Prostate gland (tissue), 2 donors: ENCODE measurements around the gene GRK4. TPM values are rescaled to one million over a fixed set of nuclear protein-coding genes. Genes with fewer than 3 reads are reported as not detected.

Source experiments
- DNase-seq: peaks from one replicate; pipeline ENCODE4 v3.0.0-alpha.2; 2019; ENCODE audit warnings: low spot score
- H3K27ac ChIP-seq, 2 donors: fragments of 200-600 bp; sonication (generic); 2 replicates each; pipeline ENCODE4 v1.5.1; 2017 to 2019
- H3K27me3 ChIP-seq: fragments of 200-600 bp; sonication (generic); replicated peaks from 2 replicates; pipeline ENCODE4 v1.5.1; 2019; ENCODE audit not compliant: insufficient read depth
- H3K36me3 ChIP-seq, 2 donors: fragments of 200-600 bp; sonication (generic); 1 replicate in 1 of 2; 2 replicates in 1 of 2; pipeline versions ENCODE4 v1.5.1 to v1.8.1; 2017 to 2019
- H3K4me1 ChIP-seq: fragments of 200-600 bp; sonication (generic); replicated peaks from 2 replicates; pipeline ENCODE4 v1.5.1; 2019
- H3K4me3 ChIP-seq, 2 donors: fragments of 200-600 bp; sonication (generic); 2 replicates each; pipeline ENCODE4 v1.5.1; 2017 to 2019
- H3K9me3 ChIP-seq: fragments of 200-600 bp; sonication (generic); 2 replicates; pipeline ENCODE4 v1.5.1; 2017
- POLR2A ChIP-seq: fragments of 450-650 bp; IDR thresholded peaks from one replicate; pipeline ENCODE4 v1.6.1; 2016; ENCODE audit warnings: antibody characterized with exemption, mild to moderate bottlenecking
- POLR2AphosphoS5 ChIP-seq: sonication (generic); formaldehyde crosslinking; IDR thresholded peaks from one replicate; pipeline ENCODE4 v1.6.1; 2017; ENCODE audit warnings: antibody characterized with exemption
- WGBS: methylation state at CpG from one replicate; pipeline ENCODE4 v1.1.5; 2018; 5-methylcytosine and 5-hydroxymethylcytosine counted together
- intact Hi-C: fragments of 100-400 bp; cut with DNase I; formaldehyde crosslinking; loops from one replicate; pipeline ENCODE4 v1.14.2; 2022
- total RNA-seq, 2 donors: library from RNA; depleted of rRNA; stranded (reverse); fragments of >200 nt; gene quantifications; one replicate each; pipeline ENCODE4 v1.1.0, GENCODE V29; 2016
- TF ChIP-seq, protein P1 (sequence below), 4 experiments: fragments of 200-600 bp in 2 of 4; fragments of 450-650 bp in 2 of 4; sonication (generic) in 2 of 4; IDR thresholded peaks; 1 replicate in 3 of 4; 2 replicates in 1 of 4; pipeline ENCODE4 v1.5.1; 2016 to 2019; ENCODE audit warnings: antibody characterized with exemption in 4 of 4, mild to moderate bottlenecking in 2 of 4, moderate library complexity in 2 of 4

The GRK4 gene
- total RNA-seq, 2 donors from 2014 or later = 3.4 to 18.9 TPM

DNA sequence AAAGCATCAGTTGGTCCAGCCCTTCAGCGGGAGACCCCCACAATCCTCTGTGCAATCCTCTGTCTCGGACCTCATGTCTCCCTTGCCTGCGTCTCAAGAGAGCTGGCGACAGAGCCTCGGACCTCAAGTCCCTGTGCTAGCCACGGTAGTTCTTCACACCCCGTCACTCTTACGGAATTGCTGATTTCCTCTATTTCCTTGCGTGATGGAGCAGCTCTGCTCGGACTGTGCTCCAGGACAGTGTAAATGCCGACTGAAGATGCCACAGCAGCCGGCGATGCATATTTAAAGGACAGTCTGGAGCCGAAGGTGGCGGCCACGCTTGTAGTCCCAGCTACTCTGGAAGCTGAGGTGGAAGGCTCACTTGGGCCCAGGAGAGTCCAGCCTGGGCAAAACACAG lies 1.9 kb downstream of the GRK4 start:
- H3K27ac ChIP-seq = no peak overlapping the region
- WGBS = 94% methylated on average over 16 of the region's 16 CpGs
- no peak overlapping the region for H3K4me3 ChIP-seq
- H3K27me3 ChIP-seq = no peaks in the 10 kb centered on the region
- H3K9me3 ChIP-seq = no peaks in the 10 kb centered on the region
- intact Hi-C loops = no loop called here
- no peaks in the 10 kb centered on the region for H3K36me3 ChIP-seq
- no peaks in the 10 kb centered on the region for H3K4me1 ChIP-seq
- TF ChIP-seq POLR2A (no peak), POLR2AphosphoS5 (no peak)
- TF ChIP-seq, protein P1, sequence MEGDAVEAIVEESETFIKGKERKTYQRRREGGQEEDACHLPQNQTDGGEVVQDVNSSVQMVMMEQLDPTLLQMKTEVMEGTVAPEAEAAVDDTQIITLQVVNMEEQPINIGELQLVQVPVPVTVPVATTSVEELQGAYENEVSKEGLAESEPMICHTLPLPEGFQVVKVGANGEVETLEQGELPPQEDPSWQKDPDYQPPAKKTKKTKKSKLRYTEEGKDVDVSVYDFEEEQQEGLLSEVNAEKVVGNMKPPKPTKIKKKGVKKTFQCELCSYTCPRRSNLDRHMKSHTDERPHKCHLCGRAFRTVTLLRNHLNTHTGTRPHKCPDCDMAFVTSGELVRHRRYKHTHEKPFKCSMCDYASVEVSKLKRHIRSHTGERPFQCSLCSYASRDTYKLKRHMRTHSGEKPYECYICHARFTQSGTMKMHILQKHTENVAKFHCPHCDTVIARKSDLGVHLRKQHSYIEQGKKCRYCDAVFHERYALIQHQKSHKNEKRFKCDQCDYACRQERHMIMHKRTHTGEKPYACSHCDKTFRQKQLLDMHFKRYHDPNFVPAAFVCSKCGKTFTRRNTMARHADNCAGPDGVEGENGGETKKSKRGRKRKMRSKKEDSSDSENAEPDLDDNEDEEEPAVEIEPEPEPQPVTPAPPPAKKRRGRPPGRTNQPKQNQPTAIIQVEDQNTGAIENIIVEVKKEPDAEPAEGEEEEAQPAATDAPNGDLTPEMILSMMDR (IDR thresholded peaks at IDR 0.05) = no peak
- no peak for DNase-seq

- H3K4me1 ChIP-seq = no peaks in the 10 kb centered on the region
- H3K27ac ChIP-seq = no peak overlapping the region
- H3K36me3 ChIP-seq = no peaks in the 10 kb centered on the region
- no peak overlapping the region for H3K4me3 ChIP-seq
- intact Hi-C loops = no loop called here
- H3K9me3 ChIP-seq = no peaks in the 10 kb centered on the region
- TF ChIP-seq POLR2A (no peak), POLR2AphosphoS5 (no peak)
- TF ChIP-seq, protein P1 (IDR thresholded peaks at IDR 0.05) = no peak
- no peak for DNase-seq
- no peaks in the 10 kb centered on the region for H3K27me3 ChIP-seq
- WGBS = 58% methylated on average over 3 of the region's 3 CpGs
These were observed 5.0 kb downstream of the GRK4 start for GRCh38 chr4:2968381-2968780.

DNA sequence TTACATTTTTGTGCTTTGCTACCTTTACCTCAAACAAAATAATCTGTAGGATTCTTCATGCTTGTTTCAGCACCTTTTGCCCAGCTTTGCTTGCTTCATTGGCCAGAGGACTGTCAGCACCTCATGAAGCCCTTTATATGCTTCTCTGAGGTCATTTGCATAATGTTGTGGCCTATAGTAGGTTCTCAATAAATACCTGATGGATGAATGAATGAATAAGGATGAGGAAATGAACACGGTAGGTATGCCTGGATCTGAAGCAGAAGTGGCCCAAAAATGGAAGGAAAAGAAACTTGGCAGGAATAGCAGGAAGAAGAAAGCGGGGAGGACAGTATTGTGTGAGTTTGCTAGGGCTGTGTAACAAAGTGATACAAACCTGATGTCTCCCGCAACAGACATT lies 7.9 kb downstream of the GRK4 start:
- H3K4me1 ChIP-seq = no peaks in the 10 kb centered on the region
- 90% methylated on average over 3 of the region's 3 CpGs for WGBS
- H3K4me3 ChIP-seq = no peak overlapping the region
- TF ChIP-seq POLR2A (no peak), POLR2AphosphoS5 (no peak)
- TF ChIP-seq, protein P1 (IDR thresholded peaks at IDR 0.05) = no peak
- intact Hi-C loops = no loop called here
- no peaks in the 10 kb centered on the region for H3K9me3 ChIP-seq
- no peak overlapping the region for H3K27ac ChIP-seq
- no peaks in the 10 kb centered on the region for H3K36me3 ChIP-seq
- H3K27me3 ChIP-seq = no peaks in the 10 kb centered on the region
- DNase-seq = no peak

GRCh38 chr4:2977211-2978088 lies 14.1 kb downstream of the GRK4 start:
- DNase-seq = no peak
- Histone ChIP-seq H3K4me3 (no peak overlapping the region), H3K9me3 (no peaks in the 10 kb centered on the region), H3K27ac (no peak overlapping the region), H3K36me3 (no peaks in the 10 kb centered on the region), H3K4me1 (no peaks in the 10 kb centered on the region), H3K27me3 (no peaks in the 10 kb centered on the region)
- intact Hi-C loops = no loop called here
- 68% methylated on average over 14 of the region's 14 CpGs for WGBS
- TF ChIP-seq, protein P1 (IDR thresholded peaks at IDR 0.05) = no peak
- TF ChIP-seq POLR2A (no peak), POLR2AphosphoS5 (no peak)

DNA sequence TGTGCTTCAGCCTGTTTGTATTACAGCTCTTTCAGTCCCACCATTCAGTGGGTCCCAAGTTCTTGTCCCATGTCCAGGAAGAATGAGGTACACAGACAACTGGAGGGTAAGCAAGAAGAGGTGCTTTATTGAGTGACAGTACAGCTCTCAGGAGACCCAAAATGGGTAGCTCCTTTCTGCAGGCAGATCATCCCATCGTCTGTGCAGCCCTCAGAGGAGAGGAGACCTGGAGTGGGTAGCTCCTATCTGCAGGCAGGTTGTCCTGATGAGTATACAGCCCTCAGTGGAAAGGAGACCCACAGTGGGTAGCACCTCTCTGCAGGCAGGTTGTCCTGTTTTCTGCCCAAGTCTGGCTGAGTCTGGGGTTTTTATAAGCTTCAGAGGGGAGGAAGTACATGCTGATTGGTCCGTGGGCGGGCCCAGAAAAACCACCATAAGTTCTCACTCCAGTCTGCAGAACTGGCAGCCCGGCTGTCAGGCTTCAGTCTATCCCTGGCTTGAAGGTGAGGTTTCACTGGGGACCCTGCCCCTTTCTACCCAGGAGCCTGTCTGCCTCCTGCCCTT lies 18.0 kb downstream of the GRK4 start:
- Histone ChIP-seq H3K4me1 (no peaks in the 10 kb centered on the region), H3K9me3 (no peaks in the 10 kb centered on the region), H3K36me3 (no peaks in the 10 kb centered on the region), H3K27me3 (no peaks in the 10 kb centered on the region), H3K27ac (no peak overlapping the region), H3K4me3 (no peak overlapping the region)
- DNase-seq = no peak
- WGBS = 89% methylated on average over 4 of the region's 4 CpGs
- TF ChIP-seq, protein P1 (IDR thresholded peaks at IDR 0.05) = no peak
- TF ChIP-seq POLR2A = no peak
- no peak for TF ChIP-seq POLR2AphosphoS5
- intact Hi-C loops = no loop called here
